ENCODE measurements around the gene IFNAR2. TPM values are rescaled to one million over a fixed set of nuclear protein-coding genes. Genes with fewer than 3 reads are reported as not detected.
"Not testable (repeated sequence)": the region's sequence is repeated elsewhere in the genome, so short reads cannot be mapped to it uniquely, and the experiment has no call there.

IFNAR2 gene
- total RNA-seq, 1 experiment from 2014 or later = 12.3 TPM

- H2AFZ ChIP-seq (ENCODE audit: low read depth, low read length, poor library complexity, severe bottlenecking); ATAC-seq; CTCF ChIA-PET; H3K9ac ChIP-seq (ENCODE audit: low read length); H3K27me3 ChIP-seq (ENCODE audit: insufficient read depth, low read length); BruUV-seq (replicated peaks); H3K4me3 ChIP-seq (replicated peaks in 1 of 2; ENCODE audit: low read depth in 1 of 2, low read length in 2 of 2); RAD21 ChIA-PET (ENCODE audit: low non-redundant PET in 1 of 2, low total read pairs in 2 of 2, uncharacterized antibody in 2 of 2, unreplicated experiment in 2 of 2); H3K27ac ChIP-seq (ENCODE audit: low read depth, low read length); H4K20me1 ChIP-seq (ENCODE audit: insufficient read depth); H3K9me3 ChIP-seq (ENCODE audit: control insufficient read depth in 1 of 2, insufficient read depth in 1 of 2, low read depth in 1 of 2, low read length in 2 of 2); DNase-seq (ENCODE audit: low read depth, low spot score); H3K36me3 ChIP-seq (ENCODE audit: control insufficient read depth in 1 of 2, insufficient read depth in 2 of 2, low read length in 2 of 2); H3K4me1 ChIP-seq (ENCODE audit: control insufficient read depth in 1 of 2, insufficient read depth in 2 of 2, low read length in 2 of 2); POLR2A ChIA-PET; H3K4me2 ChIP-seq (ENCODE audit: low read length); H3K79me2 ChIP-seq (ENCODE audit: insufficient read depth, low read length); intact Hi-C loops (cut with micrococcal nuclease); H3K9me2 ChIP-seq (ENCODE audit: insufficient read depth): not testable (repeated sequence)
These were observed 4.4 kb upstream of the IFNAR2 start for GRCh38 chr21:33225376-33225775.

GRCh38 chr21:33228455-33228854 is 1.3 kb upstream of the IFNAR2 start:
- H4K20me1 ChIP-seq (ENCODE audit: insufficient read depth) = no peaks in the 10 kb centered on the region
- no peaks in the 10 kb centered on the region for H3K9me2 ChIP-seq (ENCODE audit: insufficient read depth)
- no peaks in the 10 kb centered on the region for H3K27me3 ChIP-seq (ENCODE audit: insufficient read depth, low read length)
- CTCF ChIA-PET = no interaction called here
- H3K4me2 ChIP-seq (ENCODE audit: low read length) = no peak overlapping the region
- no peak overlapping the region for H3K27ac ChIP-seq (ENCODE audit: low read depth, low read length)
- H3K4me3 ChIP-seq (replicated peaks in 1 of 2; ENCODE audit: low read depth in 1 of 2, low read length in 2 of 2) = no peak overlapping the region
- no peak for ATAC-seq
- TF ChIP-seq CBX3 (IDR thresholded peaks at IDR 0.05; ENCODE audit: low read depth) (no peak), EGR1 (IDR thresholded peaks at IDR 0.05; ENCODE audit: low read depth) (no peak), ELF1 (IDR thresholded peaks at IDR 0.05; ENCODE audit: borderline replicate concordance, low read depth) (no peak), MAX (IDR thresholded peaks at IDR 0.05) (no peak), SP1 (IDR thresholded peaks at IDR 0.05; ENCODE audit: low read depth) (no peak)
- H2AFZ ChIP-seq (ENCODE audit: low read depth, low read length, poor library complexity, severe bottlenecking) = no peak overlapping the region
- H3K9ac ChIP-seq (ENCODE audit: low read length) = no peak overlapping the region
- no TSS peak for BruUV-seq (replicated peaks)
- intact Hi-C loops (cut with micrococcal nuclease) = no loop called here
- peaks cover 15% of the 10 kb centered on the region for H3K79me2 ChIP-seq (ENCODE audit: insufficient read depth, low read length)
- POLR2A ChIA-PET = no interaction called here
- no peaks in the 10 kb centered on the region for H3K9me3 ChIP-seq (ENCODE audit: control insufficient read depth in 1 of 2, insufficient read depth in 1 of 2, low read depth in 1 of 2, low read length in 2 of 2)
- no peaks in the 10 kb centered on the region for H3K36me3 ChIP-seq (ENCODE audit: control insufficient read depth in 1 of 2, insufficient read depth in 2 of 2, low read length in 2 of 2)
- RAD21 ChIA-PET (ENCODE audit: low non-redundant PET in 1 of 2, low total read pairs in 2 of 2, uncharacterized antibody in 2 of 2, unreplicated experiment in 2 of 2) = no interaction called here
- DNase-seq (ENCODE audit: low read depth, low spot score) = no peak
- H3K4me1 ChIP-seq (ENCODE audit: control insufficient read depth in 1 of 2, insufficient read depth in 2 of 2, low read length in 2 of 2) = peaks cover 9 to 17% of the 10 kb centered on the region in 2 experiments; a peak in 3 of 4 replicates
